GM21447 (cell line): ENCODE results near the gene SORL1.

ENCODE experiments used
- ATAC-seq: cut with Tn5 transposase; IDR thresholded peaks from one replicate; pipeline ENCODE4 v1.9.1; 2021; ENCODE audit not compliant: unreplicated experiment

The SORL1 gene

DNA sequence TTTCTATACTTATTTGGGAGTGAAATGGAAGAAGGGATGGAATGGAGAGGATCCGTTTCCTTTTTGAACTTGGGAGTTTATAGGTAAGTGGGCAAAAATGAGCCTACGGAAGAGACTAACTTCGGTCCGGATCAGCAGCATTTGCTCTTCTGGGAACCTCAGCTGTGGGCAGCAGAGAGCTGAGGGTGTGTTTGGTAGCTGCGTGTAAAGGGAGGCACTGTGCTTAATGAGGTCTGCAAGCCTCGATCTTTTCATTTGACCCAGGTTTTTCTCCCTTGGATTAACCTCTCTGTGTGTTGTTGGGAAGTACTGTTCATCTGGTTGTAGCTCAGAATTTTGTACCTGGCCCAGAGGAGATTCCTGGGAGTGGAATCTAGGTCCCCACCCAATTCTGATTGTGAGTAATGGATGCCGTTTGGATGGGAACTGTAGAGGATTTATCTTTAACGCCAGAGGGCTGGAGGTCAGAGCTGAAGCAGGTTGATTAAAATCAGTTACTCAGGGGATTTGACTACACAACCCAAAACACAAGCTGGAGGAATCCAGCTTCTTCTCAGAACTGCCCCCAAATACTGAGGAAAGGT is 202.2 kb downstream of the SORL1 start:
- ATAC-seq: no peak

DNA sequence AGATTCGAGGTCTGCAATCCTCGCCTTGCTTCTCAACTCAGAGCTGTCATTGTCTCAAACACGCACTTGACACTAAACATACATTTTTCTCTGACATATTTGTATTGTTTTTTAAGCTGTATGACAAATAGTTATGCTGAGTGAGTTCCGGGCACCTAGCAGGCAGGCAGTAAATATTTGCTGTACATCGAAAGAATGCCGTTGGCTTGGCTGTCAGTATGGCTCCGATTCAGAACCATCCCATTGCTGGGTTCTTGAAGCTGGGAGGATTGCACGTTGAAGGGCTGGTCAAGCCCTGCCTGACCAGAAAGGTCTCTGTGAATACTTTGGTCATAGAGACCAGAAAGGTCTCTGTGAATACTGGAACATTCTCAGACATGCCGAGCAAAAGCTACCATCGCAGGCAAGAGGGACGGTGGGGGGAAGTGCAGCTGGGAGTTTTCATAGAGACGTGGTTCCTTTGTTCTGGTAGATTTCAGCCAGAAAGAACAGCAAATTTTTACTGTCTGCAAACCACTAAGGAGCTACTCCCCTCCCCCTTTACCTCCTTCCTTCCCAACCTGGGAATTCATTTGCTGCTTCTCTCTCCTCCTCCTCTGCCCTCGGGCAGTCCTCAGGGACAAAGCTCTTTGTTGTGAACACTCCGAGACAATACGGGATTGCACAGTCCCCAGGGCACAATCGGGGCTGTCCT is 202.9 kb downstream of the SORL1 start:
- ATAC-seq: no peak

DNA sequence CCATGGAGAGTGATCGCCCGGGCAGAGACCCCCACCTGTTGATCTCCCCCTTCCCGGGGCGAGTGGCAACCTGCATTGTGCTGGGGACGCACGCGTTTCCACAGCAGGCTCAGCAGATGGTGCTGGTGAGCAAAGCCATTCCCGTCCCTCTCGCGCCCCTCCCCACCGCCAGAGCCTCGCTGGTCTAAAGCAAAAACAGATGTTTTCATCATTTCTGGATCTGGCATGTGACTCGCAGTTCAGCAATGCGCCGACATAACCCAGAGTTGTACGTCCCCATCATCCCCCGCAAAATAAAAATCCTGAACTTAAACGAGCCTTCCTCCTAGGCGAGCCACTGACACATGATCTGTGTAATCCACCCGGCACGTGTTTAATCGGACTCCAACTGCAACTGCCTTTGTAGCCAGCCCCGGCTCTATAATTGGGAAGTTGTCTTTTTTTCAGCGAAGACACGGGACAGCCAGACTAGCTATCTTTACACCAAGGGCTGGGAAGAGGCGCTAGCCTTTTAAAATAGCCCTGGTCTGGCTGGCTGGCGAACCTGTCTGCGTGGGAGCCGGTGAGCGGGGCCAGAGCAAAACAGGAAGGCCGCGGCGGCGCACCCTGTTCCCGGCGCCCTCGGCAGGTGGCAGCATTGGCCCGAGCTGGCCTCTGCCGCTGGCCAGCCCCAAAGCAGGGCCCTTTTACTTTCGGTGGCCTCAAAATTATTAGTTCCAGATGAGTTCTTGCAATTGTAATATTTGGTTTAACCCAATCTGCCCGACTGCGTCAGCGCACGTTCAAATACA is 203.6 kb downstream of the SORL1 start:
- ATAC-seq: peak; percentile 85

DNA sequence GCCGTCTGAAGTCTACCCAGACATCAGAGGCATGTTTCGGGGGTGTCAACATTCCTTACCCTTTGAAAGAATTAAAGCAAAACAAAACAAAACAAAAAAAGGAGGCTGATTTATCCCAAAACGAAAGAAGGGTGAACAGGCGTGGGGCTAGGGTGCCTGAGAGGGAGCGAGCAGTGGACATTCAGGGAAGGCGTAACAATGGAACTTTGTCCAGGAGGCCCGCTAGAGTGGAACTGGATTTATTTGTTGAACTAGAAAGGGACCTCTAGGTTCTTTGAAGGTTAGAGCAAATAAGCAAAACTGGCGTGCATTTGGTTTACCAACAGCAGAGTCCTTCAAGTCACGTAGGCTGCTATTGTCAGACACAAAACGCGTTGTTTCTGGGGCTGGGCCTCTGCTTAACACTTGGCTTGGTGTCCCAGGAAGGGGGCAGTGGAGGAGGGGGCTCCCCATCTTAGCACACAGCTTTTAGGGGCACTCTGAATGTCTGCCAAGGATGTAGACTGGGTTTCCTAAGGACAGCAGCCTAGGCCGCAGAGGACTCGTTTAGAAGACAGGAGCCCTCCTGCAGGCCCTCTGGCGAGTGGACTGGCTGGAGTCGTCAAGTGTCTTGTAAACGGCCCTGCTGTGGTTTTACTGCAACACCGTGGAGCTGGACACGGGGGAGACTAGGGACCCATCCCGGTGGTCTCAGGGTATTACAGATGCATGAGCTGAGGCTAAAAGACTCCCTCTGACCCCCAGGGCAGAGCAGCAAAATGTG is 204.4 kb downstream of the SORL1 start:
- ATAC-seq: no peak

DNA sequence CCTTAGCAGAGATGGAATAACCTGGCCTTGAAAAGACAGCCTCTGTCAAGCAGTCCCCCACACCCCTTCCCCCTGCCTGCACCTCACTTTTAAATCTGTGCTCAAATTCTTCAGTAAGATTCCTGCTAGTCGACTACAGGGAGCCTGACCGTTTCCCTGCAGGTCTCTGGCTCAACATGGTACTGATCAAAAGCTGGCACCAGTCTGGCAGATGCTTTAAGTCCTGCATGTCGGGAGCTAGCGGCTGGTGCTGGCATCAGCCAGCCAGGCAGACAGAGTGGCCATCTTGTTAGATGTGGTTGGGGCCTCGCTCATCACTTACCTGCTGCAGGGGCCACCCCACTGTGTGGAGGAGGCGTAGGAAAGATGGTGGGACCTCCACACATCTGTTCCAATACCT is 205.0 kb downstream of the SORL1 start:
- no peak for ATAC-seq

DNA sequence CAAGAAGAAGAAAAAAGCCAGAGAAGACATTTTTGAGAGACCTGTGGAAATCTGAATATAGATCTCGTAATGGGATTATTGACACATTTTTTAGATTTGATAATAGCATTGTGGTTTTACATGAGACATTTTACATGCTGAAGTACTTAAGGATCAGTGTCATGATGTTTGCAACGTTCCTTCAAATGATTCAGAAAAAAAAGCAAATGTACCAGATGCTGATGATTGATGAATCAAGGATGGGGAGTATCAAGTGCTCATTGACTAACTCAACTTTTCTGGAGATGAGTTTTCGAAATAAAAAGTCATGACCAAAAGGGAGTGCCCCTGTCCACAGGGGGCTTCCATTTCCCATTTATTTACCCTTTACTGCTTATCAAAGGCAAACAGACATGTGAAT is 207.7 kb downstream of the SORL1 start:
- ATAC-seq: no peak

DNA sequence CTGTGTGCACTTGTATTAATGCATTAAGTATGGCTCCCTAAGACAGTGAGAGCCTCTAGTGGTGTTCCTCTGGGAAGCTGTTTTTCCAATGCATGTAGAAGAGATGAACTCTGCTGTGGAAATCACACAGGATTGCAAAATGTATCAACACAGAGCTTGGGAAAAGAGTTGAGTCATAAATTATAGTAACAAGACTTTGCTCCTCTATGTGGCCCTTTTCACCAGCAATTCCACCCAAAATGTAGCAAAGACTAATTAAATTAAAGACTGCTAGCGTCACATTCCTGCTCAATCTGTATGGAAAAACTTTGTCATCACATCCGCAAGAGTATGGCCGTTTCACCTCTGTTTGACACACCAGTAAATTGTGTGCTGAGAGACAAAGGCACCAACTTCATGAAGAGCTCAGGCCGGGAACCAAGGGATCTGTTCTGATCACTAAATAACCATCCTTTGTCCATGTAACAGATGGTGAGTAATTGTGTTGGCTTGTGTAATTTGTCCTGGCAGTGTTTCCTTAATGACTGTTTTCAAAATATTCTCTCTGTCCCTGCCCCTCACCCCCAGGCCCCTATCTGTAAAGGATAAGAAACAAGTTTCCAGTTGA is 209.9 kb downstream of the SORL1 start:
- ATAC-seq: no peak

DNA sequence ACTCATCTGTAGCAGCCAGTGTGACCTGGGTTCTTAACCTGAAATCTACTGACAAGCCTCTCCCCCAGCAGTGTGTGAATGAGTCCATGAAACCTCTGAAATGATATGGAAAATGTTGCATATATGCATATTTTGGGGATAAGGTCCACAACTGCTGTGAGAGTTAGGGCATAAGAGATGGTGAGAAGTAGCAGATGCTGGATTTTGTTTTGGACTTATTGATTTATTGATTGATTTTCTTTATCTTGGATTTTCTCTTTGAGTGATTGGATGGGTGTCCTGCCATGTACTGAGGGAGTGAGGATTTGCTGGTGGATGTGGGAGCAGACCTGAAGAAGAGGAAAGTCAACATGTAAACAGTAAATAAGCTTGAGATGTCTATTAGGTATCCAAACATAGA is 212.0 kb downstream of the SORL1 start:
- ATAC-seq: no peak

DNA sequence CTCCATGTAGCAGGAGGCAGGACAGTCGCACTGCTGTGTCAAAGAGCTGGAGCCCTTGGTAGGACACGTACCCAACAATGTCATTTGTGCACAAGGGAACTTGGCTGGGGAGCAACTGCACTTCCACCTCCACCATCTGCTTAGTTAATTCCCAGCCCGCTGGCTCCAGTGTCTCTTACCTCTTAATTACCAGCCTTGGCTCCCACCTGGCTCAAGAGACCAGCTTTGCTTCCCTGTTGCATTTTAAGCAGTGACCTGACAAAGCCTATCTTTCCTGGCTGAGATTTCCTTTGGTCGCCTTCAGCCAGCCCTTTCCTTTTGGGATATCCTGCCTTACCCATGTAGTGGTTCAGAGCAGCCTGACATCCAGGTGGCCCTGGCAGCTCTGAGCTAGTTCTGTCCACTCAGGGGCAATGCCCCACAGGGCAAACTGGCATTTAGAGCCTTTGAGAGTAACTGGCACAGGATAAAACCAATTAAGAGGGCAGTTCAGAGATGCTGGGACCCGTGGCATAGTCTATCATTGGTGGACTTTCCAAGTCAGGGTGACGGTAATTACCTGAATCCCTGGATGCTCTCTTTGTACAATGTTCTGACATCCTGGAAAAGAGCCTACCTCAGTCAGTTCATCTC is 213.2 kb downstream of the SORL1 start:
- ATAC-seq: no peak

DNA sequence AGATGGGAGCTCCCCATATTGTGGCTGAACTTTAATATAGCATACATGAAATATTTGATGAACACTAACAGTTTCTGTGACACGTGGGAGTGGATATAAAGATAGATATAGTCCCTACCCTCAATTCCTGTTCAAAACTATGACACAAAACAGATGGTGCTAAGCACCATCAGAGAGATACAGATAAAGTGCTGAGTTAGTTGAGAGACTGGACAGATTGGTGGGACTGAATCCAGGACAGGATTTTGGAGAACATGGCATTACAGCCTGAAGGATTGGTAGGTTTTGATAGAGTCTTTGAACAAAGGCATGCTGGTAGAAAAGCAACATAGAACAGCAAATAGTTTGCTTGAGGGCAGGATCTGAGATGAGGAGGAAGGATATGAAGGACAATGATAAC is 215.7 kb downstream of the SORL1 start:
- ATAC-seq: no peak

DNA sequence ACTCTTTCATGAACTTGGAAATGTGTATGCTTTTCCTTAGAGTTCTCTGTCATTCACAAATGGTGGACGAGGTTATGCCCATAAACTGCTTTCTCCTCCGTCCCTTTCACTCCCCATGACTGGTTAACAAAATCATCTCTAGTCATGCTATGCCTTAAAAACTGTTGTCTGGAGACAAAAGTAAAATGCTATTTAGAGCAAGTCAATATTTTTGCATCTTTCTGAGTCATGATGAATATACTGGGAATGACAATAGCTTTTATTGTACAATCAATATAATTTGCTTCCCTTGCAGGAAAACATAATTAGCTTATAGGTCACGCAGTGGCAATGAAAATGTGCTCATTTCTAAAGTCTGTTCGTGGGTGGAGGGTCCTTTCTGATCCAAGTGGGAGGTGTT is 217.3 kb downstream of the SORL1 start:
- ATAC-seq: no peak

DNA sequence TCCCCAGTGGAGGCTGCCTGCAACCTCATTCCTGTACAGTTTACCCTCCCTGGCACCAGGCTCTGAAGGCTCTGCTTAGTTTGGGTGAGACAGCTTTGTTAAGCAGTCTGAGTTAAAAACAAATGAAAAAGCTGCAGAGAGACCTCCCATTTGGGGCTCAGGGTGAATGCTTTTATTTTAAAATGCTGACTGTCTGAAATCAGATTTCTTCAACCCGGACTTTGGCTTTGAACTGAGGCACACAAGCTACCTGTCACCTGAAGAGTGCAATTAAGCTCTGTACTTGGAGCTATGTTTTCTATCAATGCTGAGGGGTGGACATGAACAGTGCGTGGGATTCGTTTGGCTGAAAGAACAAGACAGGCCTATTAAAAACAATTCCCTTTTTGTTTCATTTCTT is 218.2 kb downstream of the SORL1 start:
- no peak for ATAC-seq

DNA sequence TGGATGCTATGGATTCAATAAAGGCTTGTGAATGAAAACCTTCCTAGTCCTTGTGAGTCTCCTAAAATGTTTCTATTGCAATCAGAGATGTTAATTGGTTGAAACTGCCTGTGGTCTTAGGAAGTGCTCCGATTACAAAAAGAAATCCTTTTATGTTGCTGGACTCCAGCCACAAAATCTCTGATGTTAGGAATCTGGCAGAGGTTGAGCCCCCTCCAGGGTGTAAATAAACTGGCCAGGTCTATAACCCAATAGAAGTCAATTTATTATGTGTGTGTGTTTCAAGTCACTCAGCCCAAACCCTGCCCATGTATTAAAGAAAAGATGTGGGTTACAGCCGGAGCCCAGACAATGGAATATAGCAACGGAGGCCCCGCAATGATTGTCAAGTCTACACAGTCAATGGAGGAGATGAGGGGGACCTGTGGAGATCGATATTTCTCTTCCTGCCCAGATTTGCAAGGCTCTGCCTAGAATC is 218.7 kb downstream of the SORL1 start:
- no peak for ATAC-seq

DNA sequence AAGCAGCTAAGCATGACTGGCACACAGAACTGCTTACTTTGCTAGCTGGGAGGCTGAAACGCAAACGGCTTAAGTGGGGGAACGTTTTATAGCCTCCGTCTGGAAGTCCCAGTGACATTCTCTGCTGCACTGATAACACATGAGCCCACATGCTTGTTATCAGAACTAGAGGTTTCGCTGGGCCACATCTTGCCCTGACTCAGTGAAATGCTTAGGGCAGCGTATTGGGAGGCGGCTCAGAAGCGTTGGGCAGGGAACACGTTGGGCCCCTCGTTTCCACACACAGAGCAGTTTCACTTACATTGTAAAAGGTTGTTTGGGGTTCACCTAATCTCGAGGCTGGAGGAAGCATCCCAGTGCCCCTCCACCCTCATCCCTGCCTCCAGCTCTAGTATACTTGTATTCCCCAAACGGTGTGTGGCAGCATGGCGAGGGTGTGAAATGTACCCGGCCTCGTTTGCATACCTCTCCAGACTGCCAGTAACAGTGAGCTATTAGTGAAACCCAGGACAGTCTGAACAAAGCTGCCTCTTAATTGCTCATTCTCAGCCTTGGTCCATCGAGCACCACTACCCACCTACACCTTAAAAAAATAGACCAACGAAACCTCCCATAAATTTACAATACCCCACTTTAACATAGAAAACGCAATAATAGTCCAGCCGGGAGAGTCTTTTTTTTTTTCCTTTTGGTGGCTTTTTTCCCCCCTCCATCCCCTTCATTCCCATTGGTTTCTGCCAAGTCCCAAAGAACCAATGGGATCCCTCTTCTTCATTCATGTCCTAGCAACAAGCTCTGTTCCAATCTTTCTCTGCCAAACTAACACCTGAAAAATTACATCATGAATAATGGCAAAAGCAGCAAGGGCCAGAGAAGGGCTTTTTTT is 219.4 kb downstream of the SORL1 start:
- no peak for ATAC-seq

DNA sequence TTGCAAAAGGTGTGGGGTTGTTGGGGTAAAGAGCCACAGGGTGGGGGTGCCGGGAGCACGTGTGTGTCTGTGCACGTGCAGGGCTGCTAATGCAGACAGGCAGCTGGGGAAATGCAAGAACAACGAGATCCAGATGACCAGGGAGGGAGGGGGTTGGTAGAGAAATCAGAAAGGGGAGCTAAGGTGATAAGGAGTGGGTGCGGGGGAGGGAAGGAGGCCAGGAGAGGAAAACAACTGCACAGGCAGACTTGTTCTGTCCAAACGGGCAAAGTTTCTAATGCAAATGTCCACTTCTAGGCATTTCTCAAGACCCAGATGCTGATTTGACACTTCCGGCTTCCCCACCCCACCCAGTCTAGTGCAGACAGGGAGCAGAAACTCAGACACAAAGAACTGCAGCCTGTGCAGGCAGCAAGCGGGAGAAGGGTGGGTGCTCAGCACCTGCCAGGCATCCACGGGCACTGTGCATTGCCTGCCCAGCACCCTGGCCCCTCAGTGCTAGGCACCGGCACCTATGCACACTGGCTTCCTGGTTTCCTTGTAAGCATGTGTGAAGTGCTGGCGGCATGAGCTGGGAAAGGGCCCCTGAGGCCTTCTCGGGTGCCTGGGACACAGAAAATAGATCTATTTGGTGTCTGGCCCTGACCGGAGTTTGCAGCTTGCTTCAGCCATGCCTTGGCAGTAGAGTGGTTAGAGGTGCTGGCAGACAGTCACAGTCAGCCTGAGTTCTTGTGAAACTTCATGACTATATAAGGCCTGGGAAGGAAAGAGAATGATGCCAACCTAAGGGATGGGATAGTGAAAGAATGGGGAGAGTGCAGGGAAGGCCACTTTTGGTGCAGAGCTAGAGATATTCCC is 220.7 kb downstream of the SORL1 start:
- no peak for ATAC-seq

DNA sequence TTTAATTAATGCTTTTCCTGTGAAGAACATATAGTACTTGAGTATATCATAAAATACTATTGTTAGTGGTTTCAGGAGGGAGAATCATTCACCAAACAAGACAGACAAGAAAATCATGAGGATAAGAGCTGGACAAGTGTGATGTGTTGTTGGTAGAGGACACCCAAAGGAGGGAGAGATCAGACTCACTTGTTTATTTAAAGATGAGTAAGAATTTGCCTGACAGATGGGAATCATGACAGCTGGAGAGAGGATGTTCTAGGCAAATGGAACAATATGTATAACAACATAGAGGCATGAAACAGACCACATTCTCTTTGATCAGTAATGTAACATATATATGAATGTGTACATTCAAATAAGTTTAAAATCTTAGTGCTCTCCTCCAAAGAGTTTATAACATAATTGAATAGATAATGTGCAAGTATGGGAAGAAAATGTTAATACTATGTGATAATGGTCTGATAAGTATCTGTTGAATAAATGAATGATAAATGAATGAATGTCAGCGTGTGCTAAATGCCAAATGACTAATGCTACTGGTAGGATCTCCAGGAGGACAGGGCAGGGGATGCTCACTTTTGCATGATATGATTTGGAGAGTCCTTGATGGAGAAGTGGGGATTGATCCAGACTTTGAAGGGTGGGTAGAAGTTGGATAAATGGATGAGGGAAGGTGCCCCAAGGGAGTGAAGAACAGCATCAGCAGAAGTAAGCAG is 229.6 kb downstream of the SORL1 start:
- no peak for ATAC-seq
